Stimulated activated naive CD8-positive, alpha-beta T cell treated with anti-CD3 and anti-CD28 coated beads, Interleukin-15, amount 100 ng/mL, for 72 hours (primary cell): ENCODE data around the gene USP5.
A peak's percentile ranks its signal among the peaks of the same experiment; 100 is the strongest.
"Not testable (repeated sequence)": the region's sequence is repeated elsewhere in the genome, so short reads cannot be mapped to it uniquely, and the experiment has no call there.

ENCODE experiments used
- ATAC-seq: fragments of 150-1000 bp; cut with Tn5 transposase; 2 replicates; pipeline ENCODE4 v1.10.0; 2021; ENCODE audit warnings: mild to moderate bottlenecking, moderate library complexity
- DNase-seq, 2 donors: peaks; one replicate each; pipeline ENCODE4 v3.0.0; 2021 to 2022
- H3K27ac Mint-ChIP-seq, 2 donors: one replicate each; pipeline ENCODE4 v1.8.0; 2022; ENCODE audit warnings: mild to moderate bottlenecking in 2 of 2, mixed read lengths in 2 of 2, moderate library complexity in 2 of 2
- H3K27me3 Mint-ChIP-seq: one replicate; pipeline ENCODE4 v1.8.0; 2022; ENCODE audit warnings: mixed read lengths
- H3K4me1 Mint-ChIP-seq: one replicate; pipeline ENCODE4 v1.8.0; 2022; ENCODE audit warnings: mild to moderate bottlenecking, mixed read lengths
- H3K4me3 Mint-ChIP-seq, 2 donors: one replicate each; pipeline ENCODE4 v1.8.0; 2022; ENCODE audit warnings: mild to moderate bottlenecking in 2 of 2, mixed read lengths in 2 of 2, moderate library complexity in 1 of 2
- H3K9me3 Mint-ChIP-seq, 2 donors: one replicate each; pipeline ENCODE4 v1.8.0; 2022; ENCODE audit warnings: mixed read lengths in 2 of 2

Gene USP5

GRCh38 chr12:6874015-6874368, 22.0 kb downstream of the USP5 start:
- H3K27me3 Mint-ChIP-seq, DNase-seq, H3K9me3 Mint-ChIP-seq, ATAC-seq: not testable (repeated sequence)
- peak overlapping the region; percentile 61 to 96 for H3K27ac Mint-ChIP-seq
- peaks cover 62% of the 10 kb centered on the region for H3K4me1 Mint-ChIP-seq
- peak overlapping the region; percentile 93 to 97 for H3K4me3 Mint-ChIP-seq

- DNase-seq, H3K4me3 Mint-ChIP-seq, H3K27me3 Mint-ChIP-seq, H3K4me1 Mint-ChIP-seq, ATAC-seq, H3K9me3 Mint-ChIP-seq, H3K27ac Mint-ChIP-seq: not testable (repeated sequence)
These were observed 27.9 kb downstream of the USP5 start for GRCh38 chr12:6879824-6880223.

- ATAC-seq = no peak
- Mint-ChIP-seq H3K4me3 (no peak overlapping the region), H3K4me1 (no peaks in the 10 kb centered on the region), H3K9me3 (no peaks in the 10 kb centered on the region), H3K27me3 (no peaks in the 10 kb centered on the region), H3K27ac (no peak overlapping the region)
- DNase-seq = no peak
These were observed 31.3 kb downstream of the USP5 start for GRCh38 chr12:6883252-6883651.

GRCh38 chr12:6883683-6884082, 31.7 kb downstream of the USP5 start:
- Mint-ChIP-seq H3K4me3 (no peak overlapping the region), H3K27me3 (no peaks in the 10 kb centered on the region), H3K27ac (no peak overlapping the region), H3K4me1 (no peaks in the 10 kb centered on the region), H3K9me3 (no peaks in the 10 kb centered on the region)
- no peak for DNase-seq
- ATAC-seq = no peak

- Mint-ChIP-seq H3K9me3 (no peaks in the 10 kb centered on the region), H3K27ac (no peak overlapping the region), H3K4me1 (no peaks in the 10 kb centered on the region), H3K4me3 (no peak overlapping the region), H3K27me3 (no peaks in the 10 kb centered on the region)
- ATAC-seq (no peak), DNase-seq (no peak)
These were observed 32.6 kb downstream of the USP5 start for GRCh38 chr12:6884539-6884938.

- H3K9me3 Mint-ChIP-seq, H3K27me3 Mint-ChIP-seq, H3K4me3 Mint-ChIP-seq, DNase-seq, ATAC-seq, H3K27ac Mint-ChIP-seq: not testable (repeated sequence)
- H3K4me1 Mint-ChIP-seq = peaks cover 16% of the 10 kb centered on the region
These were observed 34.5 kb downstream of the USP5 start for GRCh38 chr12:6886206-6886999.

GRCh38 chr12:6887460-6887859, 35.5 kb downstream of the USP5 start:
- Mint-ChIP-seq H3K4me1 (peaks cover 26% of the 10 kb centered on the region), H3K27me3 (no peaks in the 10 kb centered on the region), H3K27ac (no peak overlapping the region), H3K4me3 (no peak overlapping the region), H3K9me3 (no peaks in the 10 kb centered on the region)
- ATAC-seq (no peak), DNase-seq (no peak)

- no peak for ATAC-seq
- Mint-ChIP-seq H3K4me1 (peaks cover 30% of the 10 kb centered on the region), H3K4me3 (no peak overlapping the region), H3K9me3 (no peaks in the 10 kb centered on the region), H3K27ac (peak overlapping the region in 1 of 2 donors; percentile 27), H3K27me3 (no peaks in the 10 kb centered on the region)
- DNase-seq = no peak
These were observed 36.4 kb downstream of the USP5 start for GRCh38 chr12:6888360-6888759.

- not testable (repeated sequence) for H3K4me3 Mint-ChIP-seq, H3K9me3 Mint-ChIP-seq, ATAC-seq, H3K27me3 Mint-ChIP-seq, DNase-seq, H3K27ac Mint-ChIP-seq
- peaks cover 30% of the 10 kb centered on the region for H3K4me1 Mint-ChIP-seq
These were observed 36.8 kb downstream of the USP5 start for GRCh38 chr12:6888794-6889193.

- Mint-ChIP-seq H3K4me1 (peaks cover 30% of the 10 kb centered on the region), H3K4me3 (peak overlapping the region; percentile 86 to 90), H3K27ac (peak overlapping the region in 1 of 2 donors; percentile 98)
- not testable (repeated sequence) for H3K27me3 Mint-ChIP-seq, ATAC-seq, H3K9me3 Mint-ChIP-seq, DNase-seq
These were observed 38.0 kb downstream of the USP5 start for GRCh38 chr12:6889775-6890573.

- Mint-ChIP-seq H3K9me3 (no peaks in the 10 kb centered on the region), H3K4me1 (peaks cover 30% of the 10 kb centered on the region), H3K27ac (peak overlapping the region; percentile 92 to 98), H3K27me3 (no peaks in the 10 kb centered on the region), H3K4me3 (peak overlapping the region; percentile 86 to 90)
- ATAC-seq (peak; percentile 97), DNase-seq (peak; percentile 99)
These were observed 39.1 kb downstream of the USP5 start for GRCh38 chr12:6890789-6891645.

GRCh38 chr12:6891646-6892001, 39.7 kb downstream of the USP5 start:
- peak overlapping the region; percentile 86 to 90 for H3K4me3 Mint-ChIP-seq
- peaks cover 30% of the 10 kb centered on the region for H3K4me1 Mint-ChIP-seq
- peak overlapping the region; percentile 92 to 98 for H3K27ac Mint-ChIP-seq
- H3K27me3 Mint-ChIP-seq = no peaks in the 10 kb centered on the region
- peak; percentile 39 for ATAC-seq
- no peaks in the 10 kb centered on the region for H3K9me3 Mint-ChIP-seq
- DNase-seq = peak in 1 of 2 donors; percentile 54

- peak overlapping the region; percentile 86 to 90 for H3K4me3 Mint-ChIP-seq
- not testable (repeated sequence) for H3K9me3 Mint-ChIP-seq, H3K27me3 Mint-ChIP-seq, ATAC-seq, DNase-seq
- peak overlapping the region in 1 of 2 donors; percentile 15 for H3K27ac Mint-ChIP-seq
- peaks cover 30% of the 10 kb centered on the region for H3K4me1 Mint-ChIP-seq
These were observed 40.7 kb downstream of the USP5 start for GRCh38 chr12:6892683-6893082.

- DNase-seq (no peak), ATAC-seq (no peak)
- Mint-ChIP-seq H3K27me3 (no peaks in the 10 kb centered on the region), H3K4me1 (peaks cover 31% of the 10 kb centered on the region), H3K27ac (no peak overlapping the region), H3K9me3 (no peaks in the 10 kb centered on the region), H3K4me3 (no peak overlapping the region)
These were observed 42.4 kb downstream of the USP5 start for GRCh38 chr12:6894321-6894720.

GRCh38 chr12:6896846-6897435, 45.0 kb downstream of the USP5 start:
- Mint-ChIP-seq H3K4me1 (peaks cover 25% of the 10 kb centered on the region), H3K4me3 (no peak overlapping the region), H3K27me3 (no peaks in the 10 kb centered on the region), H3K9me3 (no peaks in the 10 kb centered on the region), H3K27ac (no peak overlapping the region)
- ATAC-seq (no peak), DNase-seq (no peak)
